ENCODE measurements around the gene CALM3.

DNA sequence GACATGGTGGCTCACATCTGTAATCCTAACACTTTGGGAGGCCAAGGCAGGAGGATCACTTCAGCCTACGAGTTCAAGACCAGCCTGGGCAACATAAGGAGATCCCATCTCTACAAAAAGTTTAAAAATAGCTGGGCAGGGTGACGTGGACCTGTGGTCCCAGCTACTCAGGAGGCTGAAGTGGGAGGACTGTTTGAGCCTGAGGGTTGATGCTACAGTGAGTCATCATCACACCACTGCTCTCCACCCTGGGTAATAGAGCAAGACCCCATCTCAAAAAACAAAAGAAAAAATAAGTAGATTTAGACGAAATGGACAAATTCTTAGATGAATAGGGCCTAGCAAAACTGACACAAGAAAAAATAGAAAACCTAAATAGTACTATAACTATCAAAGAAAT lies 45.3 kb downstream of the CALM3 start:
- TF ChIP-seq, protein P1, sequence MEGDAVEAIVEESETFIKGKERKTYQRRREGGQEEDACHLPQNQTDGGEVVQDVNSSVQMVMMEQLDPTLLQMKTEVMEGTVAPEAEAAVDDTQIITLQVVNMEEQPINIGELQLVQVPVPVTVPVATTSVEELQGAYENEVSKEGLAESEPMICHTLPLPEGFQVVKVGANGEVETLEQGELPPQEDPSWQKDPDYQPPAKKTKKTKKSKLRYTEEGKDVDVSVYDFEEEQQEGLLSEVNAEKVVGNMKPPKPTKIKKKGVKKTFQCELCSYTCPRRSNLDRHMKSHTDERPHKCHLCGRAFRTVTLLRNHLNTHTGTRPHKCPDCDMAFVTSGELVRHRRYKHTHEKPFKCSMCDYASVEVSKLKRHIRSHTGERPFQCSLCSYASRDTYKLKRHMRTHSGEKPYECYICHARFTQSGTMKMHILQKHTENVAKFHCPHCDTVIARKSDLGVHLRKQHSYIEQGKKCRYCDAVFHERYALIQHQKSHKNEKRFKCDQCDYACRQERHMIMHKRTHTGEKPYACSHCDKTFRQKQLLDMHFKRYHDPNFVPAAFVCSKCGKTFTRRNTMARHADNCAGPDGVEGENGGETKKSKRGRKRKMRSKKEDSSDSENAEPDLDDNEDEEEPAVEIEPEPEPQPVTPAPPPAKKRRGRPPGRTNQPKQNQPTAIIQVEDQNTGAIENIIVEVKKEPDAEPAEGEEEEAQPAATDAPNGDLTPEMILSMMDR (IDR thresholded peaks at IDR 0.05) = no peak
- TF ChIP-seq POLR2A (IDR thresholded peaks at IDR 0.05) = no peak

Data from thyroid gland (tissue), 4 donors.